ENCODE data around the gene TENM3.

GRCh38 chr4:182268966-182269365 is 25.8 kb downstream of the TENM3 start:
- no peak for TF ChIP-seq ESRRA (CRISPR knock-in tag; IDR thresholded peaks at IDR 0.05; ENCODE audit: borderline replicate concordance)
- TF ChIP-seq ATF3 (CRISPR knock-in tag; conservative IDR thresholded peaks at IDR 0.05) = no peak
- no peak for TF ChIP-seq CREM (CRISPR knock-in tag; IDR thresholded peaks at IDR 0.05)
- no peak for TF ChIP-seq SMAD3 (CRISPR knock-in tag; IDR thresholded peaks at IDR 0.05; ENCODE audit: borderline replicate concordance)
